ENCODE results near the gene BCAN. TPM values are rescaled to one million over a fixed set of nuclear protein-coding genes. Genes with fewer than 3 reads are reported as not detected.

Gene BCAN
- total and polyA plus RNA-seq, 2 experiments from 2014 or later = 2.3 to 5.5 TPM

DNA sequence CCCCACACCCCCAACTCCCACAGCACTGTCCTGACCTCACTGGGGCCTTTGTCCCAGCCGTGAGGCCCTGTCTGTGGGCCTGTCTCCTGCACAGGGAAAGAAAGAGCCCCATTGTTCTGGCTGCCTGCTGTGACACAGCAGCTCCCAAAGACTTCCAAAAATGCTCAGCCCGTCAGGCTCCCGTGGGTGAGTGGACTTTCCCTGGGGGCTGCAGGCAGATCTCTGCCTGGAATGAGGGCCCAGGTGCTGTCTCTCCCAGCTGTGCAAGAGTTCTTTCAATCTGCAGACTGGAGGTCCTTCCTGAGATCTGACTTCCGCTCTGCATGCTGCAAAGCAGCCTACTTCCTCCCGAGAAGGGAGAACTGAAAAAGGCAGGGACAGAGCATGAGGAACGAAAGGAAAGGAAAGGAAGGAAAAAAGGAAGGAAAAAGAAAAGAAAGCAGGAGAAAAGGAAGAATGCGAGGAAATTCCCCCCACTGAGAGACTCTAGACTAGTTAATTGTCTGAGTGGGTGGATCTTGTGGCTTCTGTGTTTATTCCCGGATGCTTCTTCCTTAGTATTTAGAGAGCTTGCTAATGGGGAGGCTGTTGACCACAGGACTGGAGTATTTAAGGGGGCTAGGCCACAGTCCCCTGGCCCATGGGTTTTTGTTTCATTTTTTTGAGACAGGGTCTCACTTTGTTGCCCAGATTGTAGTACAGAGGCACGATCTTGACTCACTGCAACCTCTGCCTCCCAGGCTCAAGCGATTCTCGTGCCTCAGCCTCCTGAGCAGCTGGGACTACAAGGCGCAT, 20.3 kb downstream of the BCAN start:
- Mint-ChIP-seq H3K9me3 (no peaks in the 10 kb centered on the region; the same call in 1 of the 3 replicates), H3K4me1 (peaks cover 70% of the 10 kb centered on the region), H3K27ac (peak overlapping the region; percentile 81), H3K27me3 (ENCODE audit: insufficient read depth, low read depth, poor library complexity) (peaks cover 38% of the 10 kb centered on the region), H3K4me3 (peak overlapping the region; percentile 1; the same call in 1 of the 3 replicates), H3K36me3 (ENCODE audit: low read depth) (peaks cover 2% of the 10 kb centered on the region; the same call in 1 of the 3 replicates)
- Histone ChIP-seq H3K36me3 (ENCODE audit: insufficient read depth) (no peaks in the 10 kb centered on the region), H4K20me1 (replicated peaks; ENCODE audit: insufficient read depth) (no peaks in the 10 kb centered on the region), H3K27ac (ENCODE audit: low read depth) (peak overlapping the region; percentile 93), H3K4me3 (no peak overlapping the region), H3K9me2 (ENCODE audit: insufficient read depth) (no peaks in the 10 kb centered on the region), H2AFZ (no peak overlapping the region), H3K4me2 (peak overlapping the region; percentile 78; the same call in 1 of the 2 replicates), H3K27me3 (ENCODE audit: insufficient read depth) (peaks cover 26% of the 10 kb centered on the region), H3K4me1 (ENCODE audit: insufficient read depth) (peaks cover 76% of the 10 kb centered on the region), H3F3A (replicated peaks; ENCODE audit: low read depth) (peaks cover 25% of the 10 kb centered on the region; the same call in 1 of the 2 replicates), H3K79me2 (replicated peaks; ENCODE audit: insufficient read depth) (no peaks in the 10 kb centered on the region)
- DNase-seq (ENCODE audit: low spot score) = no peak
- TF ChIP-seq JUNB (IDR thresholded peaks at IDR 0.05; ENCODE audit: unreplicated experiment) (no peak), STAT1 (IDR thresholded peaks at IDR 0.05; ENCODE audit: unreplicated experiment) (no peak), POLR2AphosphoS5 (IDR thresholded peaks at IDR 0.05; ENCODE audit: low read depth) (no peak), EZH2 (IDR thresholded peaks at IDR 0.05; ENCODE audit: low read depth, unreplicated experiment) (no peak), NANOG (IDR thresholded peaks at IDR 0.05; ENCODE audit: borderline replicate concordance) (no peak), CREB1 (CRISPR knock-in tag; IDR thresholded peaks at IDR 0.05; ENCODE audit: low read depth) (no peak), ZNF114 (CRISPR knock-in tag; IDR thresholded peaks at IDR 0.05) (no peak), REST (IDR thresholded peaks at IDR 0.05; ENCODE audit: unreplicated experiment) (no peak), ZNF462 (CRISPR knock-in tag; IDR thresholded peaks at IDR 0.05) (no peak), ZNF331 (CRISPR knock-in tag; IDR thresholded peaks at IDR 0.05; ENCODE audit: low read depth) (no peak), EZH2phosphoT487 (IDR thresholded peaks at IDR 0.05; ENCODE audit: unreplicated experiment) (no peak), CTCF (conservative IDR thresholded peaks at IDR 0.05; ENCODE audit: low read depth in 2 of 2) (no peak)
- TF ChIP-seq, protein P1, sequence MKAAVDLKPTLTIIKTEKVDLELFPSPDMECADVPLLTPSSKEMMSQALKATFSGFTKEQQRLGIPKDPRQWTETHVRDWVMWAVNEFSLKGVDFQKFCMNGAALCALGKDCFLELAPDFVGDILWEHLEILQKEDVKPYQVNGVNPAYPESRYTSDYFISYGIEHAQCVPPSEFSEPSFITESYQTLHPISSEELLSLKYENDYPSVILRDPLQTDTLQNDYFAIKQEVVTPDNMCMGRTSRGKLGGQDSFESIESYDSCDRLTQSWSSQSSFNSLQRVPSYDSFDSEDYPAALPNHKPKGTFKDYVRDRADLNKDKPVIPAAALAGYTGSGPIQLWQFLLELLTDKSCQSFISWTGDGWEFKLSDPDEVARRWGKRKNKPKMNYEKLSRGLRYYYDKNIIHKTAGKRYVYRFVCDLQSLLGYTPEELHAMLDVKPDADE (IDR thresholded peaks at IDR 0.05) = no peak
- ATAC-seq = no peak

All from GM23338 (cell line).